DMS79 treated with DMSO at 0.1 percent for 48 hours (cell line): ENCODE data around the gene SEMA3A.
"Not testable (repeated sequence)": the region's sequence is repeated elsewhere in the genome, so short reads cannot be mapped to it uniquely, and the experiment has no call there.

Experiments
- DNase-seq: peaks from one replicate; lab custom pipeline; 2025; lab: John Stamatoyannopoulos, UW

SEMA3A gene

DNA sequence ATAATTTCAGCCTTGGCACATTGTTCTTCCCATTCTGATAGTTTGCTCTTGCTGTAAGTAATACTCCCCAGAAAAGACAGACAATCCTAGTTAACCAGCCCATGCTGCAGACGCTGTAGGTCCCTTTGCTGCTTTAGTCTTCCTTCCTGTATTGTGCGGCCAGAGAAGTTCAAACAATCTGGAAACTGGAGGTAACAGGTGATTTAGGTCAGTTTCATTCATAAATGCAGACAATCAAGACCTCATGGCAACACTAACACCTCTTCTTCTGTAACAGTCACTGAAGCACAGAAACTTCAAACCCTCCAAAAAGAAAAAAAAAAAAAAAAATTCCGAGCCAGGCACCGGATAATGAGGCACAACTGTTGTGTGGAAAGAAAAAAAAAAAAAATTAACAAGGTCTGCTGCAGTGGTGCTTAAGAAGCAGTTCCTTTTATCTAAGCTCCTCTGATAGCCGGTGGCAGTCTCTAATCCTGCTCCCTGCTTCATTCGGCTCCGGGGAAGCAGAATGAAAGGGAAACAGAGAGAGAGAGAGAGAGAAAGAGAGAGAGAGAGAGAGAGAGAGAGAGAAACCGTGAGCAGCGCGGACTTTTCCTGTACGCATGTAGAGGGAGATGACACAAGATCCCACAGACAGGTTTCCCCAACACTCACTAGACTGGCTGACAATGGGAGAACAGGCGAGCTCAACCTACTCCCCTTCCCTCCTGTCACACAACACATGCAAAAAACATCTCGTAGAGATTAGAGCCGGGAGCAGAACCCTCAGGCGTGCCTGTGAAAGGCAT lies at the start of gene SEMA3A:
TSS of gene SEMA3A (minus strand) at position 306 of the 788 bp plus-strand sequence. CDS start at position 103, 203 bp downstream.
- peak; percentile 39 for DNase-seq

DNA sequence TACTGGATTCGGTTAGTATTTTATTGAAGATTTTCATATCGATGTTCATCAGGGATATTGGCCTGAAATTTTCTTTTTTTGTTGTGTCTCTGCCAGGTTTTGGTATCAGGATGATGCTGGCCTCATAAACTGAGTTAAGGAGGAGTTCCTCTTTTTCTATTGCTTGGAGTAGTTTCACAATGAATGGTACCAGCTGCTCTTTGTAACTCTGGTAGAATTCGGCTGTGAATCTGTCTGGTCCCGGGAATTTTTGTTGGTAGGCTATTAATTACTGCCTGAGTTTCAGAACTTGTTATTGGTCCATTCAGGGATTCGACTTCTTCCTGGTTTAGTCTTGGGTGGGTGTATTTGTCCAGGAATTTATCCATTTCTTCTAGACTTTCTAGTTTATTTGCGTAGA lies 48.4 kb upstream of the SEMA3A start:
- DNase-seq, result not testable (repeated sequence)

DNA sequence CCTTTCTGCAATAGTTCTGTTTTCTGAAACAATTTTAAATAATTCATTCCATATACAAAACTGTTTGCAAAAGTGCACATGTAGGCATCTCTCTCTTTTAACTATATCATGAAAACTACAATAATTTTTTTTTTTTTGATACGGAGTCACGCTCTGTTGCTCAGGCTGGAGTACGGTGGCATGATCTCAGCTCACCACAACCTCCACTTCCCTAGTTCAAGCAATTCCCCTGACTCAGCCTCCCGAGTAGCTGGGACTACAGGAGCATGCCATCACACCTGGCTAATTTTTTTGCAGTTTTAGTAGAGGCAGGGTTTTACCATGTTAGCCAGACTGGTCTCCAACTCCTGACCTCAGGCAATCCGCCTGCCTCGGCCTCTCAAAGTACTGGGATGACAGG lies 44.0 kb upstream of the SEMA3A start:
- DNase-seq, result no peak

DNA sequence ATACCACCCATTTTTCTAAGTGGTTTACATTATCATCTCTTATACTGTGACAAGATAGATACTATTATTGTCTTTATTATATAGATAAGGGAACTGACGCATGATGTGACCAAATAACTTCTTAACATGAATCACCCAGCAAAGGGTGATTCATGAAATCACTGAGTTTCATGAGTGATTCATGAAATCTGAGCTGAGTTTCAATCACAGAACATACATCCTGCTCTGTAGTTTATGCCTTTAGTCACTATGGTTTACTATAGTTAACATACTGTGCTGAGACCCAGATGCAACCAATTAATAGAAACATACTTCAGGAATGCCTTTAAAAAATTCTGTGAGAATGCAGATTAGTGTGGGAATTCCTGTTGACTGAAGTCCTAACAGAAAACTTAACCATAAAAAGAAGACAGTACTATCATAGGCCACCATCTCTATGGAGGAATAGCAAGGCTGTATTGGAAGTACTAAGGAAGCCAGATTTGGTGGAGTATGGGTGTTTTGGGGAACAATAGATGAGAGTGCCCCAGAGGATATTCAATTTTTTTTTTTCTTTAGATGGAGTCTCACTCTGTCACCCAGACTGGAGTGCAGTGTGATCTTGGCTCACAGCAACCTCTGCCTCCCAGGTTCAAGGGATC lies 43.1 kb upstream of the SEMA3A start:
- DNase-seq, result no peak

DNA sequence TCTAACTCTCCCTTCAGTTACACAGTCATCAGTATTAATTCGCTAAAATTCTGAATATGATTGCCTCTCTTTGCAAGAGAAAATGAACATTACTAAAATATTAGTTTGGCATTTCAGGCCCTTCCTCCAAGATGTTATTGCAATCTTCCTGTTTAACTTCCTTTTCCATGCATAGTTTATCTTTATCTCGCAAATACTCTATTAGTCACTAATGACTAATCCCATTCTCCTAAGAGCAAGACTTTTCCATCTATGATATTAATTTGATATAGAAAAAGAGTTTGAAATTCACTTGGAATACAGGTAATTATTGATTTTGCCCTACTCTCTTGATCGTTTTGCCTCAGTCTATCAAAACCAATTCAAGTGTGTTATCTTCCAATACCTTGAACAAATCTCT lies 41.8 kb upstream of the SEMA3A start:
- DNase-seq, result no peak

DNA sequence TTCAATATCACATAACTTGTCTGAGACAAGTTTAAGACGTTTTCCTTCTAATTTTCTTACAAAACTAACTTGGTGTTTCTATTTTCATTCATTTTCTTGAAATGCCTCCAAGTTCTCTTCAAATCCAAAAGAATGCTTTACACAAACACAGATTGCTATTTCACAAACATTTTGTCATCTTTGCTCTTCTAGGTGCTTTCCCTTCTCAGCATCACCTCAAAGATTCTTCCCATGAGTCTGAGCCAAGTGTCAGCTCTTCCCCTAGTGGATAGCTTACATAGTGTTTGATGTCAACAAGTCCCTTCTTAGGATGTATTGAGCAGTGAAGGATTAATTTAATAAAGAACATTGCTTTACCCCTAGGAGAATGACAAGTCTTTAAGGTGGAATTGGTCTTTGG lies 38.1 kb upstream of the SEMA3A start:
- no peak for DNase-seq

DNA sequence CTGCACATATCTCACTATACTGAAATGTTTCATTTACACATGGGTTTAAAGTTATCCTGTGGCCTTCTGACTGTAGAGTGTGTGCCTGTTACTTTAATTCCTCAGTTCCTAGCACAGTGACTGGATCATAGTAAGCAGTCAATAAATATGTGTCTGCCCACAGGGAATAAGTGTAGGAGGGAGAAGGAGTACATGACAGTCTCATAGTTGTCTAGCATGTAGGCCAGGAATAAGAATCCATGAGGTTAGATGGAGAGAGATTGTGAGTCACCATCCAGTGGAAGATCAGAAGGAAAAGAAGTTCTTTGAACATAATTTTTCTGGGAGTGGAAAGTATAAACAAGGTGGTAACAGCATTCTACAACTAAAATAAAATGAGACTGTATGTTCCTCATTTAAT lies 36.6 kb upstream of the SEMA3A start:
- no peak for DNase-seq

DNA sequence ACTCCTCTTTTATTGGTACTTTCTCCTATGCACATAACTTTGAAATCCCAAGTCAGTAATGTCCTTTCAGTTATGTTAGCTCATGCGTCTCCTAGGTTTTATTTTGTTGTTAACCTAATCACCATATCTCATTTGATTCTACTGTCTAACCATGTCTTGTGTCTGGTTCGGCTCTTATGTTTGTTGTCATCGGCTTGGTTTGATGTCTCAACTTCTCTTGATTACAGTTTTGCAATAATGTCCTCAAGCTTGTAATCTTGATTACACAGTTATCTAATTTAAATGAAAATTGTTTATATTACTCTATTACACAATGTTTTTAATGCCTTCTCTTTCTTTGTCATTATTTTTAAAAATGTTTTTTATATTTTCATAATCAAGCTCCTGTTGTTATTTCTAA lies 35.9 kb upstream of the SEMA3A start:
- DNase-seq, result no peak

DNA sequence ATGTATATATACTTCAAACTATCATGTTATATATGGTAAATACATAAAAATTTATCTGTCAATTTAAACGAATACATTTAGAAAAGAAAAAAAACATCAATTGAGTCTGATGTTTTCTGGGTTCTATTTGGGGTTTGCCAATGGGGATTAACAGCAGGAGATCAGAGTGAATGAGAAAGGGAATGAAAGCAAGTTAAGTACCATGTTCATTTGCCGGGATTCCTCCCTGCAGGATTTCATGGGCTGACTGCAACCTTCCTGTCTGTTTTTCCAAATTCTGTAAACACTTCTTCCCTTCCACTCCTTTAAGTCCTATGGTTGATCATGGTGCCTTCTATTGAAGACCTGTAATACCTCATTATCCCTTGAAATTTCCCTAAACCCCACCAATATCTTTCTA lies 33.9 kb upstream of the SEMA3A start:
- no peak for DNase-seq

DNA sequence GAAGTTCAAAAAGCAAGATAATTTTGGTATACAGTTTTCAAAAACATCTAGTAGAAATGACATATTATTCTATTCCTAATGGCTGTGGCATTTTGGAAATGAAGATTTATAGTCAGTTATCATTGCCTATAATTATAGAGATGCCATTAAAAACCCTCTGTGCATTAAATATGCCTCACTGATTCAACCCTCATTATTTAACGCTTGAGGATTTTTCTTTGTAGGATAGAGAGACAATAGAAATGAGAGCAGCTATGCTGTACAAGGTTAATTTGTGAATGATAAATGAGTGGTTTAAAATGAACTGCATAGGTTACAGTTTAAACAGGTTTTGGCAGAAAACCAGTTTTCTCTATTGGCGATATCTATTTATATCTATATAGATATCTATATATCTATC lies 32.2 kb upstream of the SEMA3A start:
- DNase-seq, result no peak

DNA sequence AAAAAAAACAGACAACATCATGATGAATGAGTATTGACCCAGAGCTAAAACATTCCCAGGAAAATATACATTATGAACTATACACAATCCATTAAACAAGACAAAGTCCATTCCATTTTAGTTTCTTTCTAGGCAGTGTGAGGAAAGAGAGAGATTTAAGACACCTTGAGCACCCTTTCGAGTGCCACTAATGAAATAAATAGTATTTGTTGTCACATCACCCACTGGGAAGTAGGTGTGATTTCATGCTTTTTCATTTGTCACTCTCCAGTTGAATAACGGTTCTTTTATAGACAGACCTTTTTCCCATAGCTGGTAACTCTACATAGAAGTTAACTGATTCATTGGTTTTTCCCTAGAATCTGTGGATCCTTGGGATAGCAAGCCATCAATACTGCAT lies 29.9 kb upstream of the SEMA3A start:
- no peak for DNase-seq

DNA sequence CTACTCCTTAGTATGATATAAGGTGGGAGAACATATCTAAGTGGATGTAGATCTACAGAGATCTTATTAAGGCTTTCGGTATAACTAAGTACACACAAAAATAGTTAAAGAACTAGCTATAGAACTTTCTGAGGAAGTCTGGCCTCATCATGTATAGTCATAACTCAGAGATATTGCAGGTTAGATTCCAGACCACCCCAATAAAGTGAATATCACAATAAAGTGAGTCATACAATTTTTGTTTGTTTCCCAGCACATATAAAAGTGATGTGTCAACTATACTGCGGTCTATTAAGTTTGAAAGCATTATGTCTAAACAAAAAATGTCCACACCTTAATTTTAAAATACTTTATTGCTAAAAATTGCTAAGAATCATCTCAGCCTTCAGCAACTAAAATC lies 24.7 kb upstream of the SEMA3A start:
- no peak for DNase-seq

DNA sequence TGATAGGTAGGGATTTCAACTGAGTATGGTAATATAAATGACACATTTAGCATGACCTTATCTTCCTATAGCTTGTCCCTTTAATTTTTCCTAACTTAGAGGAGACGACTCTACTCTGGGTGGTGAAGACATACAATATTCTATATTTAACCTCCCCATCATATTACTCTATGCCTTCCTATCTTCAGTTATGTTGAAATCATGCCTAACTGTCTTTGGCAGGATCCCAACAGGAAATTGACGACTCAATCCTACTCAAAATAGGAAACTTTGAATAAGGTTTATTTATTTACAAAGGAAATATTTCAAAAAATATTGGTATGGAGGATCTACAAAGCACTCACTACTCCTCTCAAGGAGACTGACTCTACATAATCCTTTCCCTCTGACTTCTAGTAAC lies 24.1 kb upstream of the SEMA3A start:
- no peak for DNase-seq

DNA sequence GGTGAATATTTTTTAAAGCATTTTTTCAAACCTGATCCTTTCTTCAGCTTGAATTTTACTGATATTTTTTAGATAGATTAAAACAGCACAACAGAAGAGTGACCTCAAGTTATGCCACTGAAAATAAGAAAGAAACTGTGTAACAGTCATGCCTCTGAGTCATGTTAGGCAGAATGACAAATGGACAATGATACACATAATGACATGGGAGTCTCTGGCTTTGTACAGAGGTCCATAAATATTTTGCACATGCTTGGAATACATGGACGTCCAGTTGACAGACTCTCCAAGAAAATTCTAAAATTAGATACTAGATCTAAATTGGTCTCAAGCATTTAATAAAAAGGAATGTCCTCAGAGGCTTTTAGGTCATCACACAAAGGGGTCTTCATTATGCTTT lies 21.9 kb upstream of the SEMA3A start:
- DNase-seq, result no peak

DNA sequence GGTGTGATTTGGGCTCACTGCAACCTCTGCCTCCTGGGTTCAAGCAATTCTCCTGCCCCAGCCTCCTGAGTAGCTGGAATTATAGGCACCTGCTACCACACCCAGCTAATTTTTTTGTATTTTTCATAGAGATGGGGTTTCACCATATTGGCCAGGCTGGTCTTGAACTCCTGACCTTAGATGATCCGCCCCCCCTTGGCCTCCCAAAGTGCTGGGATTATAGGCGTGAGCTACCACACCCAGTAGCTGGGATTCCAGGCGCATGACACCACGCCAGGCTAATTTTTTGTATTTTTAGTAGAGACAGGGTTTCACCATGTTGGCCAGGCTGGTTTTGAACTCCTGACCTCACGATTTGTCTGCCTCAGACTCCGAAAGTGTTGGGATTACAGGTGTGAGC lies 20.2 kb upstream of the SEMA3A start:
- DNase-seq, result not testable (repeated sequence)

DNA sequence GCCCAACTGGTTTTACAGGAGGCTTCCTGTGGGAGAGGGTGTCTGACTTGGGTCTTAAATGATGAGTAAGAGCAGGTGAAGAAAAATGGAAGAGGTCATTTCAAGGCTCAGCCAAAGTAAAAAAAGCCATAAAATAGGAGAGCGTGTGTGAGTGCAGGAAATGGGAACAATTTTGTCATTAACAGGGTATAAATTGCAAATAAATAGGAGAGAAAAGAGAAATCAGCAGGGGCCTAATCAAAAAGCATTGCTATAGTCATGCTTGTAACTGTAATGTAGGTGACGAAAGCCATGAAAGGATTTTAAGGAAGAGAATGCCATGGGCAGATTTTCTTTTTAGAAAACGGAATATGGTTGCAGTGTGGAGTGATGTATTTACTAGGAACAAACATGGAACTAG lies 15.7 kb upstream of the SEMA3A start:
- no peak for DNase-seq

DNA sequence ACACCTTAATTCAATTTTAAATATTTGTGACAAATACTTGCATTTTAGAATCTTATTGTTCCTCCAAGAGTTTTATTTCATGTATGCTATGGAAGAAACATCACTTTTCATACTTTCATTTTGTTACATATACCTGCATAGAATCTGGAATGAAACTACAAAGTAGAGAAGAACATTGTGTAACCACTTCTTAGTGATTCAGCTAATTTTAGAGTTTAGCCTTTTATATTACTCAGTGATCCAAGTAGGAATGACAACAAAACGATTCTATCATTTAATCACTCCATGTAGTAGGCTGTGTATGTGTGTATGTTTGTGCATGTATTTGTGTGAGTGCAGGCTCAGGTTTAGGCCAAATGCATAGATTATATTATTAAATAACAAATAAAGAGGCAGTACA lies 14.4 kb upstream of the SEMA3A start:
- DNase-seq, result no peak

DNA sequence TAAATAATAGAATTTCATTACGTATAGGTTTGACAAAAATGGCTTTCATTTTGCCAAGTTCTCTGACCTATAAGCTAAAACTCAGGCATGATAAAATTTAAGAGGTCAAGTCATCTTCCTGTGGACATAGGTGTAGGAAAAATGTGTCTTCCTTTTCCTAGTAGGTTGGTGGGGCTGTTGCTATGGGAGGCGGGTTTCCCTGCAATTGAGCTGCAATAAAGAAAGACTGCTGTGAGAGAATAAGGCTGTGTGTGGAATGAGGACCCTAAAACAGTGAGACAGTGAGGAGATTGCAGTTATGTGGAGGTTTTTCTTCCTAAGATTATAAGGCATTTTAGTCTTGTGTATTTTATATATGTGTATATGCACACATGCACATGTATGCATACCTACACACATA lies 13.0 kb upstream of the SEMA3A start:
- no peak for DNase-seq

DNA sequence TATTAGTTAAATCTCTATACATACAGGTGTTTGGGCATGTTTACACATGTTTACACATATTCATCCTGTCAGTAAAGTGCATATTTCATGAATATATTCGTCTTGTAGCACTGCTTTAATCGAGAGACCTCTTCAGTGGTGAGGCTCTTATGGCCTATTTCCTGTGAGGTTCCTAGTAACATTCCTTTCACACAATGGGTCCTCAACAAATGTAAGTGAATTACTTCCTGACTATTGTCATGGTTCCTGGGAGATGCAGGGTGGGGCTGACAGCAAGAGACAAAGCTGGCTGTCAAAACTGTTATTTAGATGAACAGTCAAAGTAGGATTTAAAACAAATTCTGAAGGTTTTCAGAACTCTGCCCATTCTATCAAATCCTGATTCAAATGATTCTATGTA lies 12.4 kb upstream of the SEMA3A start:
- no peak for DNase-seq

DNA sequence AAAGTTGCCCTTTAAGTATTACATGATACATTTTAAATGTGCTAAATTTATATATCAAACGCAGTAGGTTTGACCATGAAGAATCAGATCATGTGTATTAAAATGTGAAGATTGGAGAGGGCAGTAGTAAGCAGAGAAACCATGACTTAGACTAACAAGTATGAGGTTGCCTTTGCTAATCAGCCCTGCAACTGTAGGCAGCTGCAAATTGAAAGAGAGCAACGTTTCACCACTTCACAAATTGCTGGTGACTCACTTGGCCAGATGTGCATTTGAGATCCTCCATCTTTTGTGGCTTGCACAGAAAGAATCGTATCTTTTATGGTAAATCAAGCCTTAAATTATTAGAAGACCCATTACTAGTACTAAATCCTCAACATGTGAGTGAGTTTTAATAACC lies 10.1 kb upstream of the SEMA3A start:
- DNase-seq, result no peak

DNA sequence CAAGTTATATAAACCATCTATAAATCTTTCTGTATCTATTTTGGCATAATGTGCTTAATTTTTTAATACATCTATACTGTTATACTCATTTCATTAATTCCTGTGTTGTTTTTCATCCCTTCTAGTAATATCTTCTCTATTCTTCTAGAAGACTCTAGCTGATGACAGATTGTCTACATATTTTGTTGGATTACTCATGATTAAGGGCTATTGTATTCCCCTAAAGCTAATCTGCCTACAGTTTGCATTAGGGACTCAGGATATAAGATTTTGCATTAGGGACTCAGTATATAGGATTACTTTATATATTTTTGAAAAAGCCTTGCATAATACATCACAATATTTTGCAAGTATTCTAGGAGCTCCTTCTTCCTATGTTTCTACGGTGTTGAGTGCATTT lies 8.3 kb upstream of the SEMA3A start:
- DNase-seq, result no peak

DNA sequence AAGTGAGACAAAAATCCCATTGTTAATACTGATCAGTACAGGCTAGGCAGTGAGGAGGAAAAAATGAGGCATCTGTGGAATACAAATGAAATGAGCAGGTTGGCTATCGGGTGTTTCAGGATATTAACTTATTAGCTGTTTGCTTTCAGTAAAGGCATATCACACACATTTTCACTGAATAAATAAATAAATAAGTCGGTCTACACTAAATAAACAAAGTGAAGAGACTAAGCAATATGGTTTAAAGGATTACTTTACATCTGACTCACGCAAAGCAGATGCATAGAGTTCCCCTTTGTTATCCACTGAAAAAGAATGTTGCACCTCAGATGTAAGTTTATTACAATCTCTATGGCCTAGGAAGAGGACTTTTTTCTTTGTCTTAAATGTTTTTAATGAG lies 6.3 kb upstream of the SEMA3A start:
- DNase-seq, result no peak

DNA sequence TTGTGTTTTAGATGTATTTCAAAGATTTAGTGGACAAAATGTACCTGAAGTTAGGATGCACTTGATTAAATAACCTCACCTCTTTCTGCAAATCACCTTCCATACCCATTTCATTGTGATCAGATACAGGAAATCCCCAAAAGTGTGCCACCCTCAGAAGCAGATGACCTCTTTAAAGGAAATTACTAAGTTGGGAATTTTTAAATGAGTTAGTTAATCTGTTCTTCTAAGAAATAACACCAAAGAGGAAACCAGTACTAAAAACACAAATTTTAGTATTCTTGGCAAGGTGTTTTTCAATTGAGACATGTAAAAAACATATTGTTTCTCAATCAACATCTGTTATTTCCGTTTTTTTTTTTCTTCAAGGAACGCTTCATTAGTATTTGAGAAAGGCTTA lies 4.6 kb upstream of the SEMA3A start:
- DNase-seq, result no peak

DNA sequence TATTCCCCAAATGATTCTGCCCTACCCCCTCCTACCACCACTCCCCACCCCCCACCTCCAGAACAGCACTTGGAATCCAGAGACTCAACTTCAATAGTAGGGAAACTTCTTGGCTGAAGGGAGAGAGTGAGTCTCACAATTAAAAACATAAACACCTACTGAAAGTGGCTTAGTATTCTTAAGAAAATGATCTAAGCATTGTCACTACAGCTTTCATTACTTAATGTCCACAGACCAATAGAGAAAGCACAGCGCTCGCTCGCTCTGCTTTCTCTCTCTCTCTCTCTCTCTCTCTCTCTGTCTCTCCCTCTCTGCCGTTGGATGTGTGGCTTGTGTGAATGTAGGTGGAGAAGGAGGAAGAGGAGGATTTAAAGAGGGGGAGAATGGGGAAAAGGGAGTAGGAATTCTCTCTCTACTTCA lies 1.5 kb upstream of the SEMA3A start:
- no peak for DNase-seq
